GM21723 (cell line): Measurements from ENCODE around the gene CTAGE6.
"Not testable (repeated sequence)": the region's sequence is repeated elsewhere in the genome, so short reads cannot be mapped to it uniquely, and the experiment has no call there.

Experiments
- ATAC-seq: cut with Tn5 transposase; IDR thresholded peaks from one replicate; pipeline ENCODE4 v1.9.1; 2021; ENCODE audit warnings: mild to moderate bottlenecking, moderate library complexity; ENCODE audit not compliant: unreplicated experiment

Gene CTAGE6

DNA sequence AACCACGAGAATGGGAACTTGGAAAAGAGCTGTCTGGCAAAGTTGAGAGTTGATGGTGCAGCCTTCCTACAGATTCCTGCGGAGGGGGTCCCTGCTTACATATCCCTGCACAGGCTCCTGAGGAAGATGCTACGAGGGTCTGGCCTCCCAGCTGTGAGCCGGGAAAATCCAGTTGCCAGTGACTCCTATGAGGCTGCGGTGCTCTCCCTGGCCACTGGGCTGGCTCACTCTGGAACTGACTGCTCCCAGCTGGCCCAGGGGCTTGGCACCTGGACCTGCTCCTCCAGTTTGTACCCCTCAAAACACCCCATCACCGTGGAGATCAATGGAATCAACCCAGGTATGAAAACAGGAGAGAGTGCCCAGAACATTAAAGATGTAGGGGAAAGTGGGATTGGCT is 37.2 kb downstream of the CTAGE6 start:
- ATAC-seq, result not testable (repeated sequence)

DNA sequence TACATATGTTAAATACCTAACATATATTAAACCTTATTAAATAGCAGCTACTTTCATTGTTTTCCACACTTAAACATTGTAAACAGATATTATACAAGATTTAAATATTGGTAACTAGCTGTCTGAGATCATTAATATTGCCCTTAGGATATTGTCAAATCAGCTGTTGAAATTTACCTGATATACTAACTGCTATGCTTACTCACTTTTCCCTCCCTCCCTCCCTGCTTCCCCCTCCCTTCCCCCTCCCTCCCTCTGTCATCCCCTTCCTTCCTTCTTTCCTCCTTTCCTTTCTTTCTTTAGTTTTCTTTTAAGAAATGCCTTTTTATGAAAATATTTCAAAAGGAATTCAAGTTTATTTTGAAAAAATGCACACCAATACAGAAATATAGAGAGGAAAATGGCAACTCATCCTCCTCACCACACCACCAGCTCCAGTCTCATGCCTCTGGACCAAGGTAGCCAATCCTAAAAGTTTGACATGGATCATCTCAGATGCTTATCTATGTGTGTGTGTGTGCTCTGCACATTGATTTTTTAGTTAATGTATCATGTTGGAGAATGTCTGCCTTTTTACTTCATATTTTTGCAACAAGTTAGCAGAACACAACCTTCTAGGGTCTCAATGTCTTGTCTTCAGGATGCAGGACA is 41.8 kb downstream of the CTAGE6 start:
- ATAC-seq, result not testable (repeated sequence)

DNA sequence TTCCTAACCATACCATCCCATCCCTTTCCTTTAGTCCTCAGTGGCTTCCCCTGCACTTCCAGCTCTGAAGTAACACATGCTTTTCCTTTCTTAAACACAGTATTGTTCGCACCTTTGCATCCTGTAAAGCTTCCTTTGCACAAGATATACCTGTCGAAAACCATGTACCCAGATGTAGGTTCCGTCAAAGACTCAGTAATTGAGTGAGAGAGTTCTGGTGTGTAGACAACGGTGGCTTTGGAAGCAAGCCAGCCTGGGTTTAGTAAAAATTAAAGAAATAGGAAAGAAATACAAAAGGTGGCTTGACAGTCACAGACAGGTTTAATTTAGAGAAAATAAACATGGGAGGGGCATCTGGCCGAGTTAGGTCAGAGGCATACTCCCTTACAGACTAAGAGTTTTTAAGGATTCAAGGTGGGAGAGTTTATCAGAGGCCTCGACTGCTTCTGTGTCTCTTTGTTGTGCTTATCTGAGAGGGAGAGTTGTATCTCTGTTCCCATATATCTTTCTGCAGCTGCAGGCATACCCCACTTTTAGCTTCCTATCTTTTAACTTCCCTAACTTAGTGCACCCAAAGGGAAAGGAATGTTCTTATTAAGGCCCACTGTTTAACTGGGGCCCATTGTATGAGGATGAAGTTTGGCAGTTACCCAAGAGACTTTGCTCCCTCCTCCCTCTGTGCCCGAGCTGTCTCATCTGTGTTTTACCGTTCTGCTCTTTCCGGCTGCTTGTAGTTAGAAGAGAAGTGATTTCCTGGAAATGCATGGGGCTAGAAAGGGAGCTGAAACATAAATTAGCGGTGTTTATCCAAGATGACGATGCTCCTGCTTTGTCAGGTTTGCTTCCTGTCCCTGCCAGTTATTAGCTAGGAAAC is 42.7 kb downstream of the CTAGE6 start:
- ATAC-seq, result not testable (repeated sequence)

DNA sequence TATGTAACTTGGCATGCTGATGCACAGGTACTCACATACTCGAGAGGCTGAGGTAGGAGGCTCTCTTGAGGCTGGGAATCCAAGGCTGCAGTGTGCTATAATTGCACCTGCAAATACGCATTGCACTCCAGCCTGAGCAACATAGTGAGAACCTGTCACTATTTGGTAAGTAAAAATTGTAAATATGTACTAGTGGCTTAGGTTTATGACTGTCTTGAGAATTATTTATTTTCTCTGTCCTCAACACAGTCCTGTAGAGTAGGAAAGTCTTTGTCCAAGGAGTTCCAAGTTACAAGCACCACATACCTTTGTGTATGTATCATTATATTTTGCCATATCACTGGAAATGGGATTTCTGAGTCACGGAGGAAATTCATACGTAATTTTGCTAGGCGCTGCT is 45.1 kb downstream of the CTAGE6 start:
- not testable (repeated sequence) for ATAC-seq

DNA sequence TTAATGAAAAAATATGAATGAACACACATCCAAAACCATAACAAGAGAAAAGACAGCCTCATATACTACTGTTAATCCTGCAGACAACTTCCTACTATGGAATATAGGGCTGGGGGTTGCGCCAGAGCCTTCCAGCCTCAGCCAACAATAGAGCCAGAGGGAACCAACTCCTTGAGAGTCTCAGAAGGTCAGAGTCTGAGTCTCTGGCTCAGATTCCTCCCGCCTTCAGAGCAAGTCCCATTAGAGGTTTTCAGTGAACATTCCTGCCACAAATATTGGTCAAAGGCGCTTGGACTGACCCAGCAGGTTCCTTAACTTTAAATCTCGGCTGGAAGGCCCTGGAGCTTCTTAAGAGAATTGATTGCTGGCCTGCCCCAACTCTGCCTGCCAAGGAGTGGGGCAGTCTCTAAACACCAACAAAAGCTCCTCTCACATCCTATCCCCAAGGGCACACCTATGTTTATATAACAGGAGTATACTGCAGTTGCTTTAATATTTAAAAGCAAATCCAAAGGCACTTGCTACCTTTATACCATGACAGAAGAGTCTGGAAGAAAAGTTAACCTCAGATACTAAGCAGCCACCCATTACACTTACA is 45.7 kb downstream of the CTAGE6 start:
- ATAC-seq, result not testable (repeated sequence)

DNA sequence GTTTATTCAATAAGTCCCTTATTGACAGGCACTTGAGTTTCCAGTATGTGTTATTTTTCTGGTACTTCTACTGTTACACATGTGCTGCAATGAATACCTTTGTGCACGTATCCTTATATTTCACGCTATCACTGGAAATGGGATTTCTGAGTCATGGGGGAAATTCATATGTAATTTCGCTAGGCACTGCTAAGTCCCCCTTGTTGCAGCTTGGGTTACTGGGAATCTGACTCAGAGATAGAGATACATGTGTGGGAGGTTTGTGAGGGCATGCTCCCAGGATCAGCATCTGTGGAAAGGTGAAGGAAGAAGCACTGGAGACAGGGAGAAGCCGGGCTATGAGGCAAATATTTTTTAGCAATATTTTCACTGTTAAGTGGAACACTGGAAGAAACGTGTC is 47.6 kb downstream of the CTAGE6 start:
- ATAC-seq, result not testable (repeated sequence)
